H9 (cell line): ENCODE measurements around the gene DEPDC5. TPM values are rescaled to one million over a fixed set of nuclear protein-coding genes. Genes with fewer than 3 reads are reported as not detected.

ENCODE experiments used
- DNase-seq: peaks from one replicate; pipeline ENCODE4 v3.0.0-alpha.2; 2017
- H2AFZ ChIP-seq: one replicate; pipeline ENCODE4 v1.6.1; 2013; ENCODE audit warnings: mild to moderate bottlenecking, low read length, control low read depth, moderate library complexity
- H2AK5ac ChIP-seq: 2 replicates; pipeline ENCODE4 v1.6.1; 2013; ENCODE audit warnings: low read length, control low read depth, mixed read lengths; ENCODE audit not compliant: insufficient read length
- H2BK120ac ChIP-seq: one replicate; pipeline ENCODE4 v1.6.1; 2013; ENCODE audit warnings: low read depth, mild to moderate bottlenecking, low read length, control low read depth, inconsistent platforms; ENCODE audit not compliant: poor library complexity, severe bottlenecking
- H2BK12ac ChIP-seq: 2 replicates; pipeline ENCODE4 v1.6.1; 2013; ENCODE audit warnings: low read length, control low read depth, mixed read lengths, low read depth; ENCODE audit not compliant: insufficient read length
- H2BK15ac ChIP-seq: 2 replicates; pipeline ENCODE4 v1.6.1; 2013; ENCODE audit warnings: low read depth, low read length, control low read depth
- H2BK20ac ChIP-seq: one replicate; pipeline ENCODE4 v1.6.1; 2013; ENCODE audit warnings: low read depth, mild to moderate bottlenecking, low read length, control low read depth, inconsistent platforms; ENCODE audit not compliant: poor library complexity, severe bottlenecking
- H2BK5ac ChIP-seq: 2 replicates; pipeline ENCODE4 v1.6.1; 2013; ENCODE audit warnings: low read length, control low read depth, mixed read lengths; ENCODE audit not compliant: insufficient read length
- H3K14ac ChIP-seq: 2 replicates; pipeline ENCODE4 v1.6.1; 2013; ENCODE audit warnings: low read length, control low read depth; ENCODE audit not compliant: insufficient read depth
- H3K18ac ChIP-seq: 2 replicates; pipeline ENCODE4 v1.6.1; 2013; ENCODE audit warnings: low read depth, mild to moderate bottlenecking, mixed read lengths, low read length, control low read depth; ENCODE audit not compliant: insufficient read length
- H3K23ac ChIP-seq: 2 replicates; pipeline ENCODE4 v1.6.1; 2013; ENCODE audit warnings: low read length, control low read depth, mixed read lengths, low read depth; ENCODE audit not compliant: insufficient read length
- H3K23me2 ChIP-seq: 2 replicates; pipeline ENCODE4 v1.6.1; 2013; ENCODE audit warnings: low read depth, mild to moderate bottlenecking, mixed read lengths, low read length, control low read depth; ENCODE audit not compliant: insufficient read length, poor library complexity, severe bottlenecking
- H3K27ac ChIP-seq: 2 replicates; pipeline ENCODE4 v1.5.1; 2013; ENCODE audit warnings: low read length, control low read depth, mixed read lengths, low read depth; ENCODE audit not compliant: insufficient read length
- H3K27me3 ChIP-seq: 2 replicates; pipeline ENCODE4 v1.6.1; 2013; ENCODE audit warnings: low read length, control low read depth, inconsistent platforms; ENCODE audit not compliant: insufficient read depth
- H3K4ac ChIP-seq: 2 replicates; pipeline ENCODE4 v1.6.1; 2013; ENCODE audit warnings: low read depth, mild to moderate bottlenecking, control low read depth, inconsistent platforms, low read length, moderate library complexity
- H3K4me1 ChIP-seq: 2 replicates; pipeline ENCODE4 v1.6.1; 2013; ENCODE audit warnings: low read length, control low read depth, inconsistent platforms; ENCODE audit not compliant: insufficient read depth
- H3K4me2 ChIP-seq: 2 replicates; pipeline ENCODE4 v1.6.1; 2013; ENCODE audit warnings: low read length, control low read depth, mixed read lengths; ENCODE audit not compliant: insufficient read length, insufficient read depth
- H3K56ac ChIP-seq: 2 replicates; pipeline ENCODE4 v1.6.1; 2013; ENCODE audit warnings: low read depth, mild to moderate bottlenecking, mixed read lengths, low read length, control low read depth; ENCODE audit not compliant: insufficient read length
- H3K79me1 ChIP-seq: 2 replicates; pipeline ENCODE4 v1.6.1; 2013; ENCODE audit warnings: low read depth, mild to moderate bottlenecking, moderate library complexity, low read length, control low read depth, inconsistent platforms; ENCODE audit not compliant: insufficient read depth, poor library complexity, severe bottlenecking
- H3K79me2 ChIP-seq: 2 replicates; pipeline ENCODE4 v1.6.1; 2013; ENCODE audit warnings: low read length, control low read depth, inconsistent platforms; ENCODE audit not compliant: insufficient read depth
- H3K9ac ChIP-seq: 2 replicates; pipeline ENCODE4 v1.6.1; 2013; ENCODE audit warnings: low read length, control low read depth, mixed read lengths; ENCODE audit not compliant: insufficient read length; ENCODE audit errors: extremely low read depth
- H3K9me3 ChIP-seq: one replicate; pipeline ENCODE4 v1.6.1; 2013; ENCODE audit warnings: low read depth, low read length, inconsistent platforms; ENCODE audit not compliant: control insufficient read depth
- H3T11ph ChIP-seq: one replicate; pipeline ENCODE4 v1.6.1; 2013; ENCODE audit warnings: mild to moderate bottlenecking, low read length, control low read depth, inconsistent platforms
- H4K20me1 ChIP-seq: one replicate; pipeline ENCODE4 v1.6.1; 2013; ENCODE audit not compliant: control insufficient read depth, insufficient read length, insufficient read depth
- H4K5ac ChIP-seq: 2 replicates; pipeline ENCODE4 v1.6.1; 2013; ENCODE audit warnings: low read depth, mild to moderate bottlenecking, mixed read lengths, low read length, control low read depth; ENCODE audit not compliant: insufficient read length
- H4K8ac ChIP-seq: replicated peaks from 2 replicates; pipeline ENCODE4 v1.6.1; 2013; ENCODE audit warnings: low read length, control low read depth, mixed read lengths, low read depth; ENCODE audit not compliant: insufficient read length
- H4K91ac ChIP-seq: 2 replicates; pipeline ENCODE4 v1.6.1; 2013; ENCODE audit warnings: low read depth, mild to moderate bottlenecking, moderate library complexity, mixed read lengths, low read length, control low read depth; ENCODE audit not compliant: insufficient read length
- H3K27ac Mint-ChIP-seq, 3 experiments: 2 replicates in 2 of 3; 3 replicates in 1 of 3; pipeline ENCODE4 v1.8.0; 2020 to 2021; ENCODE audit warnings: mixed read lengths in 3 of 3, mild to moderate bottlenecking in 1 of 3, moderate library complexity in 1 of 3
- H3K27me3 Mint-ChIP-seq: 2 replicates; pipeline ENCODE4 v1.8.0; 2021; ENCODE audit warnings: low read depth, mild to moderate bottlenecking, moderate library complexity, mixed read lengths
- H3K36me3 Mint-ChIP-seq, 3 experiments: 2 replicates in 2 of 3; 3 replicates in 1 of 3; pipeline ENCODE4 v1.8.0; 2020 to 2021; ENCODE audit warnings: low read depth in 3 of 3, mixed read lengths in 3 of 3; ENCODE audit not compliant: insufficient read depth in 1 of 3
- H3K4me1 Mint-ChIP-seq, 2 experiments: 2 replicates each; pipeline ENCODE4 v1.8.0; 2020; ENCODE audit warnings: mixed read lengths in 2 of 2
- H3K4me3 Mint-ChIP-seq, 2 experiments: 2 replicates in 1 of 2; 3 replicates in 1 of 2; pipeline ENCODE4 v1.8.0; 2020 to 2021; ENCODE audit warnings: mild to moderate bottlenecking in 2 of 2, mixed read lengths in 2 of 2, moderate library complexity in 1 of 2
- H3K9me3 Mint-ChIP-seq, 2 experiments: 2 replicates in 1 of 2; 3 replicates in 1 of 2; pipeline ENCODE4 v1.8.0; 2020; ENCODE audit warnings: mild to moderate bottlenecking in 2 of 2, mixed read lengths in 2 of 2, moderate library complexity in 1 of 2
- CTCF ChIP-seq: fragments of 200-600 bp; sonication (generic); conservative IDR thresholded peaks from 3 replicates; pipeline ENCODE4 v1.8.0; 2021; ENCODE audit warnings: antibody characterized with exemption, mild to moderate bottlenecking
- WGBS: extraction: QIAGEN DNeasy Blood & Tissue Kit; methylation state at CpG from one replicate; pipeline ENCODE4 v1.1.7; 2013; ENCODE audit warnings: missing lambda C conversion rate, low lambda C conversion rate, mixed read lengths; ENCODE audit not compliant: insufficient read length; ENCODE audit errors: extremely low coverage; 5-methylcytosine and 5-hydroxymethylcytosine counted together
- total RNA-seq: library from RNA; stranded (reverse); gene quantifications from 2 replicates; pipeline ENCODE4 v1.2.1, GENCODE V29; 2021

Gene DEPDC5
- total RNA-seq, 1 experiment from 2014 or later = 29.2 TPM

- H3K36me3 Mint-ChIP-seq = peaks cover 49 to 84% (median 80%) of the 10 kb centered on the region in 3 experiments
- no peaks in the 10 kb centered on the region for H4K20me1 ChIP-seq
- no peak for DNase-seq
Measured at GRCh38 chr22:31719850-31720471, 33.9 kb upstream of the DEPDC5 start.

More at GRCh38 chr22:31719850-31720471, 33.9 kb upstream of the DEPDC5 start:
- H3K79me1 ChIP-seq = peaks cover 3% of the 10 kb centered on the region
- Mint-ChIP-seq H3K27me3 (no peaks in the 10 kb centered on the region), H3K4me1 (no peaks in the 10 kb centered on the region), H3K9me3 (peaks cover 2 to 3% of the 10 kb centered on the region in 2 experiments; a peak in 2 of 5 replicates), H3K27ac (no peak overlapping the region; a peak in 1 of 7 replicates), H3K4me3 (no peak overlapping the region)
- no peak overlapping the region for H3K23ac ChIP-seq
- H2AK5ac ChIP-seq = no peak overlapping the region
- no peak overlapping the region for H3T11ph ChIP-seq
- no peak overlapping the region for H4K8ac ChIP-seq
- no peaks in the 10 kb centered on the region for H3K27me3 ChIP-seq
- no peaks in the 10 kb centered on the region for H3K23me2 ChIP-seq
- no peak overlapping the region for H4K91ac ChIP-seq
- H2AFZ ChIP-seq = no peak overlapping the region
- H3K9ac ChIP-seq = no peak overlapping the region
- no peak overlapping the region for H3K27ac ChIP-seq
- no peak overlapping the region for H4K5ac ChIP-seq
- H3K4me1 ChIP-seq = no peaks in the 10 kb centered on the region
- H2BK20ac ChIP-seq = no peak overlapping the region
- H2BK120ac ChIP-seq = no peak overlapping the region
- H2BK5ac ChIP-seq = no peak overlapping the region
- no peak overlapping the region for H2BK12ac ChIP-seq
- no peaks in the 10 kb centered on the region for H3K79me2 ChIP-seq
- no peak overlapping the region for H3K56ac ChIP-seq
- no peak for TF ChIP-seq CTCF
- no peak overlapping the region for H3K4me2 ChIP-seq
- no CpG with 5 or more reads among the region's 7 CpGs for whole genome bisulfite sequencing
- H3K14ac ChIP-seq = no peak overlapping the region
- no peak overlapping the region for H3K18ac ChIP-seq
- H2BK15ac ChIP-seq = no peak overlapping the region
- no peaks in the 10 kb centered on the region for H3K9me3 ChIP-seq
- no peak overlapping the region for H3K4ac ChIP-seq
